Gastroesophageal sphincter (tissue), 3 donors: ENCODE measurements around the gene CDK18.

Experiments
- CTCF ChIP-seq, 4 experiments: fragments of 200-600 bp in 2 of 4; fragments of 450-650 bp in 2 of 4; sonication (generic) in 1 of 4; IDR thresholded peaks; one replicate each; pipeline ENCODE4 v1.5.1; 2017 to 2019; ENCODE audit warnings: antibody characterized with exemption in 4 of 4, mild to moderate bottlenecking in 2 of 4, moderate library complexity in 2 of 4
- POLR2AphosphoS5 ChIP-seq: sonication (generic); formaldehyde crosslinking; IDR thresholded peaks from one replicate; pipeline ENCODE4 v1.6.1; 2017; ENCODE audit warnings: antibody characterized with exemption

- TF ChIP-seq POLR2AphosphoS5 (no peak), CTCF (IDR thresholded peaks at IDR 0.05) (no peak)
These were observed 43.7 kb downstream of the CDK18 start for GRCh38 chr1:205547936-205548827.
